HEK293 (cell line): ENCODE measurements around the gene IFRD2.
"Not testable (repeated sequence)": the region's sequence is repeated elsewhere in the genome, so short reads cannot be mapped to it uniquely, and the experiment has no call there.

Experiments used
- CTCF ChIA-PET: fragments of 350-600 bp; formaldehyde crosslinking; extraction: SDS; loops from one replicate; lab custom pipeline; 2021; ENCODE audit warnings: antibody characterized with exemption; lab: Yijun Ruan, JAX
- POLR2A ChIA-PET: fragments of 300-600 bp; formaldehyde crosslinking; extraction: SDS; loops from one replicate; lab custom pipeline; 2020; ENCODE audit warnings: antibody characterized with exemption, inconsistent platforms; lab: Yijun Ruan, JAX
- H3K27ac ChIP-seq: fragments of 200-500 bp; sonication (Bioruptor generic); 2 replicates; pipeline ENCODE4 v1.5.1; 2014; ENCODE audit warnings: low read depth, low read length, control low read depth, inconsistent platforms; ENCODE audit errors: extremely low read depth
- H3K36me3 ChIP-seq, 2 experiments: fragments of 200-500 bp in 1 of 2; sonication (Bioruptor generic) in 1 of 2; 1 replicate in 1 of 2; 2 replicates in 1 of 2; pipeline ENCODE4 v1.5.1; 2014 to 2017; ENCODE audit warnings: inconsistent platforms in 2 of 2, low read length in 2 of 2; ENCODE audit not compliant: control insufficient read depth in 2 of 2, insufficient read depth in 1 of 2
- H3K4me1 ChIP-seq: fragments of 200-500 bp; sonication (Bioruptor generic); 2 replicates; pipeline ENCODE4 v1.5.1; 2014; ENCODE audit warnings: mild to moderate bottlenecking, low read length, inconsistent platforms; ENCODE audit not compliant: control insufficient read depth, insufficient read depth
- H3K4me3 ChIP-seq: 2 replicates; pipeline ENCODE4 v1.5.1; 2011; ENCODE audit warnings: low read depth, mild to moderate bottlenecking, control low read depth, low read length, moderate library complexity
- H3K9me3 ChIP-seq: fragments of 200-500 bp; sonication (Bioruptor generic); 2 replicates; pipeline ENCODE4 v1.5.1; 2014; ENCODE audit warnings: low read depth, low read length, inconsistent platforms; ENCODE audit not compliant: control insufficient read depth, insufficient read depth
- BCL11A ChIP-seq: fragments of 450-650 bp; formaldehyde crosslinking; IDR thresholded peaks from 2 replicates; pipeline ENCODE4 v1.5.1; 2016; ENCODE audit warnings: low read depth, missing biosample characterization, missing genetic modification characterization
- BCL11B ChIP-seq: fragments of 450-650 bp; formaldehyde crosslinking; IDR thresholded peaks from 2 replicates; pipeline ENCODE4 v1.5.1; 2016; ENCODE audit warnings: low read depth, missing biosample characterization, missing genetic modification characterization
- EGR2 ChIP-seq: fragments of 450-650 bp; formaldehyde crosslinking; IDR thresholded peaks from 2 replicates; pipeline ENCODE4 v1.5.1; 2016; ENCODE audit warnings: low read depth, missing biosample characterization, missing genetic modification characterization
- KLF7 ChIP-seq: fragments of 450-650 bp; formaldehyde crosslinking; IDR thresholded peaks from 2 replicates; pipeline ENCODE4 v1.5.1; 2016; ENCODE audit warnings: missing biosample characterization, missing genetic modification characterization, borderline replicate concordance
- KLF8 ChIP-seq: fragments of 450-650 bp; formaldehyde crosslinking; IDR thresholded peaks from 2 replicates; pipeline ENCODE4 v1.5.1; 2016; ENCODE audit warnings: missing biosample characterization, missing genetic modification characterization
- ZBTB17 ChIP-seq: fragments of 450-650 bp; formaldehyde crosslinking; IDR thresholded peaks from 2 replicates; pipeline ENCODE4 v1.5.1; 2016; ENCODE audit warnings: missing biosample characterization, missing genetic modification characterization
- ZBTB26 ChIP-seq: fragments of 450-650 bp; formaldehyde crosslinking; optimal IDR thresholded peaks from 2 replicates; pipeline ENCODE3; 2016; ENCODE audit warnings: missing biosample characterization, mild to moderate bottlenecking, missing genetic modification characterization
- ZBTB8A ChIP-seq: fragments of 450-650 bp; formaldehyde crosslinking; IDR thresholded peaks from 2 replicates; pipeline ENCODE4 v1.5.1; 2016; ENCODE audit warnings: missing biosample characterization, missing genetic modification characterization
- ZFHX2 ChIP-seq: fragments of 450-650 bp; formaldehyde crosslinking; conservative IDR thresholded peaks from 2 replicates; pipeline ENCODE4 v1.5.1; 2016; ENCODE audit warnings: missing biosample characterization, missing genetic modification characterization
- ZNF138 ChIP-seq: fragments of 450-650 bp; formaldehyde crosslinking; IDR thresholded peaks from 2 replicates; pipeline ENCODE4 v1.5.1; 2016; ENCODE audit warnings: missing biosample characterization, missing genetic modification characterization, borderline replicate concordance
- ZNF221 ChIP-seq: fragments of 450-650 bp; formaldehyde crosslinking; IDR thresholded peaks from 2 replicates; pipeline ENCODE4 v1.5.1; 2017; ENCODE audit warnings: missing biosample characterization, missing genetic modification characterization, borderline replicate concordance
- ZNF292 ChIP-seq: fragments of 450-650 bp; formaldehyde crosslinking; IDR thresholded peaks from 2 replicates; pipeline ENCODE4 v1.5.1; 2016; ENCODE audit warnings: low read depth, missing biosample characterization, missing genetic modification characterization, borderline replicate concordance
- ZNF350 ChIP-seq: fragments of 450-650 bp; formaldehyde crosslinking; IDR thresholded peaks from 2 replicates; pipeline ENCODE4 v1.5.0; 2017; ENCODE audit warnings: missing biosample characterization, mild to moderate bottlenecking, missing genetic modification characterization
- ZNF362 ChIP-seq: fragments of 450-650 bp; formaldehyde crosslinking; IDR thresholded peaks from 2 replicates; pipeline ENCODE4 v1.5.1; 2016; ENCODE audit warnings: missing biosample characterization, missing genetic modification characterization
- ZNF394 ChIP-seq: fragments of 450-650 bp; formaldehyde crosslinking; IDR thresholded peaks from 2 replicates; pipeline ENCODE4 v1.5.1; 2016; ENCODE audit warnings: missing biosample characterization, missing genetic modification characterization, mild to moderate bottlenecking, moderate library complexity, borderline replicate concordance
- ZNF513 ChIP-seq: fragments of 450-650 bp; IDR thresholded peaks from 2 replicates; pipeline ENCODE4 v1.5.1; 2018; ENCODE audit warnings: missing biosample characterization, missing genetic modification characterization
- ZNF561 ChIP-seq: fragments of 450-650 bp; IDR thresholded peaks from 2 replicates; pipeline ENCODE4 v1.5.1; 2018; ENCODE audit warnings: missing biosample characterization, missing genetic modification characterization, borderline replicate concordance
- ZNF580 ChIP-seq: fragments of 450-650 bp; formaldehyde crosslinking; IDR thresholded peaks from 2 replicates; pipeline ENCODE4 v1.5.1; 2016; ENCODE audit warnings: missing biosample characterization, missing genetic modification characterization
- ZNF629 ChIP-seq: fragments of 450-650 bp; formaldehyde crosslinking; IDR thresholded peaks from 2 replicates; pipeline ENCODE4 v1.5.1; 2017; ENCODE audit warnings: missing biosample characterization, missing genetic modification characterization
- ZNF658 ChIP-seq: fragments of 450-650 bp; formaldehyde crosslinking; IDR thresholded peaks from 2 replicates; pipeline ENCODE4; 2016; ENCODE audit warnings: missing biosample characterization, missing genetic modification characterization
- ZNF660 ChIP-seq: fragments of 450-650 bp; IDR thresholded peaks from 2 replicates; pipeline ENCODE4 v1.5.1; 2018; ENCODE audit warnings: missing biosample characterization, mild to moderate bottlenecking, missing genetic modification characterization

IFRD2 gene

GRCh38 chr3:50272911-50273688 lies 19.1 kb downstream of the IFRD2 start (continued):
- TF ChIP-seq ZNF629 (tag by site-specific recombination) (peak; percentile 50), KLF8 (tag by site-specific recombination) (peak; percentile 46; the same call in 1 of the 2 replicates), ZNF362 (tag by site-specific recombination) (no peak), ZBTB8A (tag by site-specific recombination) (peak; percentile 89), ZNF658 (tag by site-specific recombination) (no peak), EGR2 (tag by site-specific recombination) (peak; percentile 61), ZNF561 (tag by site-specific recombination) (peak; percentile 47; the same call in 1 of the 2 replicates), ZNF580 (tag by site-specific recombination) (no peak; the same call in 1 of the 2 replicates), BCL11B (tag by site-specific recombination) (peak; percentile 50; the same call in 1 of the 2 replicates), ZNF660 (tag by site-specific recombination) (peak; percentile 40; the same call in 1 of the 2 replicates), ZNF292 (tag by site-specific recombination) (no peak), ZNF394 (0 out of 2 replicates have a peak, but pooled peaks have one; percentile 12), ZBTB26 (tag by site-specific recombination) (peak; percentile 29), ZNF138 (tag by site-specific recombination) (no peak), KLF7 (tag by site-specific recombination) (no peak), ZNF513 (peak; percentile 23; the same call in 1 of the 2 replicates), ZNF221 (tag by site-specific recombination) (no peak), ZBTB17 (tag by site-specific recombination) (peak; percentile 73), ZNF350 (tag by site-specific recombination) (no peak), ZFHX2 (tag by site-specific recombination) (peak; percentile 55; the same call in 1 of the 2 replicates), BCL11A (tag by site-specific recombination) (0 out of 2 replicates have a peak, but pooled peaks have one; percentile 31)
- TF ChIP-seq, all 188 proteins: peak for 30

GRCh38 chr3:50272538-50272910 lies 19.7 kb downstream of the IFRD2 start:
- H3K4me1 ChIP-seq, H3K9me3 ChIP-seq, H3K4me3 ChIP-seq, H3K36me3 ChIP-seq, H3K27ac ChIP-seq, POLR2A ChIA-PET: not testable (repeated sequence)
- CTCF ChIA-PET = interaction anchor here (0.6 to 3.8 kb wide), 11 partner anchors 9 to 1145 kb away, joined by 3 to 38 read pairs (median 5); no protein-coding TSS in a partner anchor
